WI38 (cell line): ENCODE results near the gene NR2C1.
"Not testable (repeated sequence)": the region's sequence is repeated elsewhere in the genome, so short reads cannot be mapped to it uniquely, and the experiment has no call there.

Experiments used
- H3K4me3 ChIP-seq: 2 replicates; pipeline ENCODE4 v1.5.1; 2011; ENCODE audit warnings: low read depth, mild to moderate bottlenecking, control low read depth, low read length
- TF ChIP-seq, protein P1 (sequence below): IDR thresholded peaks from 2 replicates; pipeline ENCODE4 v1.5.1; 2012; ENCODE audit warnings: low read depth, mild to moderate bottlenecking, control low read depth, low read length

NR2C1 gene

DNA sequence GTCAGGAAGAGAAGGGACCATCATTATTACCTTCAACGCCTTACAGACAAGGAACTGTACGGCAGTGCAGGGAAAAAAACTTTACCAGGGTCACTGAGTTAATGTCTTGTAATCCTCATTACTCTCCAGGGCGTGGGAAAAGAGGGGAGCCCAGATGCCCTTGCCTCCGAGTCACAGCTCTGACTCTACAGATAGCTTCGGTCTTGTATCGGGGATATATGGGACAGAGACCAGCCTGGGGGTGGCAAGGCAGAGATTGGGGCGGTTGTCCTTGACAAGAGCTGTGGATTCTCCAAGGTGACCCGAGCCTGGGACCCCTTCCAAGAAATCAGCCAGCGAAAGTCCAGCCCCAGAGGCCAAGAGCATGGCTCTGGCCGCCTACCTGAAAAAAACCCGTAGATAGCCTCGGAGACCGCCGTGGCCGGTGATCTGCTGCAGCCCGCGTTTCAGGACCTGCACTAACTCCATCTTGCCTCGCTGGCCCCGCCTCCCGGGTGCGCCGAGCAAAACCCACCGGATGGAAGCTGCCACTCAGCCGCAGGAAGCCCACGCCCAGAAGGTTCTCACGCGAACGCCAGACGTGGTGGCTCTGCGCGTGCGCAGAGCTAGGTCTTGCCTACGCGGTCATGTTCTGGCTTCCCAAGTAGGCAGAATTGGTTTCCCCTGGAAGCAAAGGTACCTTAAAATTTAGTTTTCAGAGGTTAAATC is 70.1 kb downstream of the NR2C1 start, which contains the start of gene NDUFA12:
NDUFA12 (minus strand) TSS at position 485 of the 708 bp plus-strand sequence; CDS start at position 468, 17 bp downstream.
- TF ChIP-seq, protein P1, sequence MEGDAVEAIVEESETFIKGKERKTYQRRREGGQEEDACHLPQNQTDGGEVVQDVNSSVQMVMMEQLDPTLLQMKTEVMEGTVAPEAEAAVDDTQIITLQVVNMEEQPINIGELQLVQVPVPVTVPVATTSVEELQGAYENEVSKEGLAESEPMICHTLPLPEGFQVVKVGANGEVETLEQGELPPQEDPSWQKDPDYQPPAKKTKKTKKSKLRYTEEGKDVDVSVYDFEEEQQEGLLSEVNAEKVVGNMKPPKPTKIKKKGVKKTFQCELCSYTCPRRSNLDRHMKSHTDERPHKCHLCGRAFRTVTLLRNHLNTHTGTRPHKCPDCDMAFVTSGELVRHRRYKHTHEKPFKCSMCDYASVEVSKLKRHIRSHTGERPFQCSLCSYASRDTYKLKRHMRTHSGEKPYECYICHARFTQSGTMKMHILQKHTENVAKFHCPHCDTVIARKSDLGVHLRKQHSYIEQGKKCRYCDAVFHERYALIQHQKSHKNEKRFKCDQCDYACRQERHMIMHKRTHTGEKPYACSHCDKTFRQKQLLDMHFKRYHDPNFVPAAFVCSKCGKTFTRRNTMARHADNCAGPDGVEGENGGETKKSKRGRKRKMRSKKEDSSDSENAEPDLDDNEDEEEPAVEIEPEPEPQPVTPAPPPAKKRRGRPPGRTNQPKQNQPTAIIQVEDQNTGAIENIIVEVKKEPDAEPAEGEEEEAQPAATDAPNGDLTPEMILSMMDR, result no peak
- H3K4me3 ChIP-seq, result peak within 1 kb of the TSS; percentile 80

DNA sequence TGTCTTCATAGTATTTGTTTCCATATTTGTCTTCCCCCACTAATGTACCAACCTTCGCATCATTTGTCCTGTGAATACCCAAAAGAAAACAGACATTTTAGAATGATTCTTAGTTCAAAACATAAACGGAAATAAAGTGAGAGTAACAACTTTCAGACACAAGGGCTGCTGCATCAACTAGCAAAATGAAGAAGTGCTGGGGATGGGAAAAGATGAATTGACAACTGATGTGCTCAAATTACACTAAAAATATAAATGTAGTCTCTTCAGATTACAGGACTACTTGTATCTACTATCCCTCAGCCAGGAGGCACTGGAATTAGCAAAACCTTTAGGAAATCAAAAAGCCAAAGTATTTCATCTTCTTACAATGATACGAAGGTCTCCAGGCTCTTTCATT is 70.7 kb downstream of the NR2C1 start:
- TF ChIP-seq, protein P1, result no peak
- H3K4me3 ChIP-seq, result peak overlapping the region; percentile 80

DNA sequence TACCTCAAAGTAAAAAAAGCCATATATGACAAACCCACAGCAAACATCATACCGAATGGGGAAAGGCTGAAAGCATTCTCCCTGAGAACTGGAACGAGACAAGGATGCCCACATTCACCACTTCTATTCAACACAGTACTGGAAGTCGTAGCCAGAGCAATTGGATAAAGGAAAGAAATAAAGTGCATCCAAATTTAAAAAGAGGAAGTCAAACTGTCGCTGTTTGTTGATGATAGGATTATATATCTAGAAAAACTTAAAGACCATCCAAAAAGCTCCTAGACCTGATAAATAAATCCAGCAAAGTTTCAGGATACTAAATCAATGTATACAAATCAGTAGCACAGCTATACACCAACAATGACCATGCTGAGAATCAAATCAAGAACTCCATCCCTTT is 75.1 kb downstream of the NR2C1 start:
- H3K4me3 ChIP-seq, result no peak overlapping the region
- TF ChIP-seq, protein P1, result no peak

DNA sequence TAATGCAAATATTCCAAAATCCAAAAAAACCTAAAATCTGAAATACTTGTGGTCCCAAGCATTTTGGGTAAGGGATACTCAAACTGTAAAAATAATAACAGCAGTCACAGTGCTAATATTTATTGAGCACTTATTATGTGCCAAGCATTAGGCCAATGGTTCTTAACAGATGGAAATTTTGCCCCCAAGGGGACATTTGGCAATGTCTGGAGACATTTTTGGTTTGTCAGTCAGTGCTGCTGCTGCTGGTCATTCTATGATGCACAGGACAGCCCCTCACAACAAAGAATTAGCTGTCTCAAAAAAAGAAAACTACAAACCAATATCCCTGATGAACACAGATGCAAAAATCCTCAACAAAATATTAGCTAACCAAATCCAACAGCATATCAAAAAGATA is 75.7 kb downstream of the NR2C1 start:
- no peak overlapping the region for H3K4me3 ChIP-seq
- TF ChIP-seq, protein P1, result no peak

DNA sequence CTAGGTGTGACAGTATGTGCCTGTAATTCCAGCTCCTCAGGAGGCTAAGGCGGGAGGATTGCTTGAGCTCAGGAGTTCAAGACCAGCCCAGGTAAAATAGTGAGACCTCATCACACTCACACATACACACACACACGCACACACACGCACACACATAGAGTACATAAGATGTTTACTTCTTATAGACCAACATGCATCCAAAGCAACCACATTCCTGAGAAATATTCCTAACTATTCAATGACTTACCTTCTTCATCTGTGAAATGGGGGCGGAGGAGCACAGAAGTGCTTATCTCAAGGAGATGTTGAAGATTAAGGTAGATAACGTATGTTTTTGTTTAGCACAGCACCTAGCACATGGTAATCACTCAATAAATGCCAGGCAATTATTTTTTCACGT is 76.4 kb downstream of the NR2C1 start:
- TF ChIP-seq, protein P1, result no peak

DNA sequence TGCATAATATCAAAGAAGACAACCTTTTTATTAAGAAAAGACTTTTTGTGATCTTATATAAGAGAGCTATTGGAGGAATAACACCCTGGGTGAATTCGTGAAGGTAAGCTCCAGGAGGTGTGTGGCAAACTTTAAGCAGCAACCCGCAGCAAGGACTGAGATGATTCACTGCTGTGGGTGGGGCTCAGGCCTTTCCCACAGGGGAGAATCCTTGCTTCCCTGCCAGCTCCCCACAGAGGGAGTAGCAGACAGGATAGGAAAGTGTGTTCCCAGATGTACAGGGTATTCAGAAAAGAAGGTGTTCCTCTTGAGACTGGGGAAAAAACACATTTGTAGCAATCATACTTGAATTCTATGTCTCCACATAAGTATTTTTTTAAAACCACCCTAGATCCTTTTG is 79.1 kb downstream of the NR2C1 start:
- TF ChIP-seq, protein P1, result no peak
- H3K4me3 ChIP-seq, result no peak overlapping the region

More for the DNA sequence above, 76.4 kb downstream of the NR2C1 start:
- H3K4me3 ChIP-seq, result no peak overlapping the region

DNA sequence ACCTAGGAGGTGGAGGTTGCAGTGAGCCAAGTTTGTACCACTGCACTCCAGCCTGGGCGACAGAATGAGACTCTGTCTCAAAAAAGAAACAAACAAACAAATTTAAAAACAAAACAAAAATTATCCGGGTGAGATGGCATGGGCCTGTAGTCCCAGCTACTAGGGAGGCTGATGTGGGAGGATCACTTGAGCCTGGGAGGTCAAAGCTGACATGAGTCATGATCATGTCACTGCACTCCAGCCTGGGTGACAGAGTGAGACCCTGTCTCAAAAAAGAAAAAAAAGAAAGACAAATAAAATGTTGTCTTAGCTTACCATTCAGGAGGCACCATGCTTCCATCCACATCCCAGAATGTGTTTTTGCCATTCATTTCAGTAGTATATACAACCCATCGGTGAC is 79.6 kb downstream of the NR2C1 start:
- not testable (repeated sequence) for H3K4me3 ChIP-seq

DNA sequence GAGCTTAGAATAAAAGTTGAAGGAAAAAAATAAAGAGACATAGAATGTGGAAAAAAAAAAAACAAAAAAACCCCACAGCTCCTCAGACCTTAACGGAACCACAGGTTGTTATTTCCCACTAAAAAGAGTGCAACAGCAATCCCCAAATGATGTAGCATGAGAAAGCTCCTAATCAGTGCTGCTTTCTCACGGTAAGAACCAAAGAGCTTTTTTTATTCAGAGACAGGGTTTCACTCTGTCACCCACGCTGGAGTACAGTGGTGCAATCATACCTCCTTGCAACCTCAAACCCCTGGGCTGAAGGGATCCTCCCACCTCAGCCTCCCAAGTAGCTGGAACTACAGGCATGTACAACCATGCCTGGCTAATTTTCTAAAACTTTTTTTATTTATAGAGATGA is 83.2 kb downstream of the NR2C1 start:
- H3K4me3 ChIP-seq, result no peak overlapping the region
- TF ChIP-seq, protein P1, result no peak
